Kidney glomerular epithelial cell (primary cell): Measurements from ENCODE around the gene PDE4B.

ENCODE experiments used
- DNase-seq: peaks from one replicate; lab custom pipeline; 2025; lab: John Stamatoyannopoulos, UW

The PDE4B gene

GRCh38 chr1:66265268-66265667 is 472.6 kb downstream of the PDE4B start:
- DNase-seq, result no peak

DNA sequence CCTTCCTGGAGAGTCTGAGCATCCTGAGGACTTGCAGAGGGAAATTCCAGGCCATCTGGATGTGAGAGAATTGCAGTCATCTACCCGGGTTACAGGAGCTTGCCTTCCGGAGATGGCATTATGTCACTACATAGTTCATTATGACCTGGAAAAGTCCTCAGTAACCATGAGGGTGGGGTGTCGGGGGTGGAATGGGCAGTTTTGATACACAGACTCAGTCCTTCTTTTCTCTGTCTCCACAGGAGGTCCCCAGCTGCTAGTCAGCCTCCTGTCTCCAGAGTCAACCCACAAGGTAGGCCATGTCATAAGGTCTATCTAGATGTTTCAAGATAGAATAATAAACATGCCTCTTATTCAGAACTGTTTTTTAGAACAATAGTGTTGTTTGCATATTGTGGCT is 473.1 kb downstream of the PDE4B start:
- no peak for DNase-seq

DNA sequence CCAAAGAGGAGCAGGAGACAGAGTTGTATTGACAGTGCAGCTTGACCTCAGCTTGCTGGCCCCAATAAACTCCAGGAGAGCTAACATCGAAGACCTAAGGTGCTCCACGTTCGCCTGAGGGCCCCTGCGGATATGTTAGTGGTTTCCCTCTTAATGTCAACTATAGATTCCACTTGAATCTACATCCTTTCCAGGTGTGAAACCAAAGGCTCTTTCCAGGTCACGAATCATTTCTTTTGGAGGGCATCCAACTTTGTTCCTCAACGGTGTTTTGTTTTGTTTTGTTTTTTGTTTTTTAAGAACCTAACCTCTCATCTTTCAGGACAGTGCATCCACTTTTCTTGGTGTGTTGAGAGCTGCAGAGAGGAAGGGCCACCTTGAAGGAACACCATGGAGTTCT is 473.7 kb downstream of the PDE4B start:
- no peak for DNase-seq

- no peak for DNase-seq
Measured at GRCh38 chr1:66266756-66267155, 474.1 kb downstream of the PDE4B start.

DNA sequence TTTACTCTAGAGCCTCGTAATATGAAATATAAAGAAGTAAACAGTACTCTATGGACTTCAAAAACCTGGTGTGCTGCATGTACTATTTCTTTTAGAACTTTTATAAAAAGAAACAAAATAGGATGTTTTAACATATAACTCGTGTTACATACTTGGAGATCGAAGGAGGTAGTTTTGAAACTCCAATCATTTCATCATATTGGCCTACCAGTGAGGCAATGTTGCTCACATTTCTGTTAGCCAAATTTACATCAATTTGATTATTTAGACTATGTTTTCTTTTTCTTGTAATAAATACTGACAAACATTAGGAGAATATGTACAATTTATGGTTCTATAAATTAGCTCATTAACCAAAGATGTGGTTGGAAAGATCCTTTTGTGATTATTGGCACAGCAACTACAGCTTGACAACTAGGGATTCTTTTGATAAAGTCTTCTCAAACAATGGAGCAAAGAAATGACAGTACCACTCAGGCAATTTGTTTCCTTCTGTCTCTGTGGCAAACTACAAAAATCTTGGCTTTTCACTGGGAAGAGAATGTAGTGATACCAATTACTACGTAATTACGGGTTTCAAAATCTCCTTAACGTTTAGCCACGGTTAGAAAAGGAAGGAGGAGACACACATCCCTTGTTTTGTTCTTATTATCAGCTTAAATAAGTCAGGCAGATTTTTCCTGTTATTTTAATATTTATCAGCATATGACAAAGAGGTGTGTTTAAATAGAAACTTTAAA is 474.7 kb downstream of the PDE4B start:
- no peak for DNase-seq

GRCh38 chr1:66269222-66269621 is 476.5 kb downstream of the PDE4B start:
- DNase-seq, result no peak

- no peak for DNase-seq
Measured at GRCh38 chr1:66270119-66270812, 477.6 kb downstream of the PDE4B start.

- DNase-seq, result peak; percentile 95
Measured at GRCh38 chr1:66271216-66271903, 478.7 kb downstream of the PDE4B start.

- no peak for DNase-seq
Measured at GRCh38 chr1:66271904-66272254, 479.2 kb downstream of the PDE4B start.

DNA sequence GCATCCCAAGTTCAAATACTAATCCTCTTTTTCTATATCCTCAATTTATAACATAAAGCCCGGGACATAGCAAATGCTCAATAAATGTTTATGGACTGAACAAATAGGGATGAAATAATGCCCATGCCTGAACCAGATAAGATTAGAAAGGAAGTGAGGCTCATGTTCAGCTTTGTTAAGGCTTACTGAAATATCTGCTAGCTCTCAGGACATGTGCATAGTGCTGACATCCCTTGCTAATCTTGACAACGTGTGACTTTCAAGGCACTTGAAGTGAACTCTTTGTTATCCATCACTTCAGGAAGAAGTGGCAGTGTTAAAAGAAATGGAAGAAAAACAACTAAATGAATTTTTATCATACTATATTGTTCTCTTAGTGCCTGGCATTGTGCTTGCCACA is 481.0 kb downstream of the PDE4B start:
- no peak for DNase-seq

DNA sequence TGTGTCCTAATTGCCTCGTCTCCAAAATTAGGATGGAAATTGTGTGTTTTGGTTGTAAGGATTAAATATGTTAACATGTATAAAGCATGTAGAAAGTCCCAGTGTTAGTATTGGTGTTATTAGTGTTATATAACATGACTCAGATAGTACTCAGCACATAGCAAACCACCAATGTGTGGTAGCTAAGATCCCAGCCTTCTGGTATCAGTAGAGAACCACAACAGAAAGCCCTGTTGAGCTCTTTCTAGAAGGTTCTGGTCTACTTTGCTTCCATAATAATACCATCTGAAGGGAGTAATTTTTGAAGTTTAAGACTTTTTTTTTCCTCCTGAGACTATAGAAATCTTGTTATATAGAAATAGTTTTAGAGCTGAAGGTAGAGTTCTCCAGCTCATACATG is 481.9 kb downstream of the PDE4B start:
- no peak for DNase-seq

- DNase-seq, result no peak
Measured at GRCh38 chr1:66275083-66275482, 482.4 kb downstream of the PDE4B start.

- DNase-seq, result no peak
Measured at GRCh38 chr1:66275601-66276023, 482.9 kb downstream of the PDE4B start.

DNA sequence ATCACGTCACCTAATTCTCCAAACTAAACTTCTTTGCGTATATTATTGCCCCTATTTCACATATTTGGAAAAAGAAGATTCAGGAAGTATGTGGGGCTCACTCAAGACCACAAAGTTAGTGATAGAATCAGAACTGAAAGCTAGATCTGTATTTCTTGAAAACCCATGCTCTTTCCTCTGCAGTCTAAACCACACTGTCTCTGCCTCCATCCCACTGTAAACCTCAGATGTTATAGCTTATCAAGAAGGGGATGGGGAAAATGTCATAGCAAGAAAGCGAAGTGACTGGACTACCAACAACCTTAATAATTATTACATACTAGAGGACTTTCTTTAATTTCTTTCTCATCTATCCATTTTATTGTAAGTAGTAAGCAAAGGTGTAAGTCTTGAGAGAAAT is 483.5 kb downstream of the PDE4B start:
- no peak for DNase-seq

DNA sequence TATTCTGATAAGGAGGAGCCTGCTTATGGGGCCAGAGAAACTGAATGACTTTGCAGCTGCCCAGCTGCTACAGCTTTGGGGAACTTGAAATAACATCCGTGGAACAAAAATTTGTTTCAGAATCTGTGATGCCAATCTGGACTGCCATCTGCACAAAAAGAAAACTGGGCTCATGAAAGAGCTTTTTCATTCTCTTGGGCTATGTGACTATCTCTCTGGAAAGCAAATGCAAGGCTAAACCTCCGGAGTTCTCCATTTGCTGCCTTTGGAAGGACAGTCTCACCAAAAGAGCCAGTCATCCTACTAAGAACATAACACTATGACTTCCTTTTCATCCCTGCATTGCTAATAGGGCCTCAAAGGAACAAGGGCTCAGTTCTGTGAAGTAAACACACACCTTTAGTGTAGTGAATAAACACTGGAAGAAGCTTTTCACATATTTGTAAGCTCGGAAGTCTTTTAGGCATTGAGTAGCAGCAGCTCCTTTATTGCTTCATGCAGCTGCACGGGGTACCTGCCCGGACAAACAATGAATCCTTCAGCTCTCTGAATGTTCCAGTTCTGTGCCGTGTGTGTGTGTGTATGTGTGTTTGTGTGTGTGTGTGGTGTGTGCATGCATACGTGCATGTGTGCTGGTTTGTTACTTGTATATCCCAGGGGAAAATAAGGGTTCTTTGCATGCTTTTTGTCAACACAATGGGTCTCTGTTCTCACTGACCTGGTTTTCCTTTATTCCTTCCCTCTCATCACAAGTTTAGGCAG is 485.7 kb downstream of the PDE4B start:
- no peak for DNase-seq

DNA sequence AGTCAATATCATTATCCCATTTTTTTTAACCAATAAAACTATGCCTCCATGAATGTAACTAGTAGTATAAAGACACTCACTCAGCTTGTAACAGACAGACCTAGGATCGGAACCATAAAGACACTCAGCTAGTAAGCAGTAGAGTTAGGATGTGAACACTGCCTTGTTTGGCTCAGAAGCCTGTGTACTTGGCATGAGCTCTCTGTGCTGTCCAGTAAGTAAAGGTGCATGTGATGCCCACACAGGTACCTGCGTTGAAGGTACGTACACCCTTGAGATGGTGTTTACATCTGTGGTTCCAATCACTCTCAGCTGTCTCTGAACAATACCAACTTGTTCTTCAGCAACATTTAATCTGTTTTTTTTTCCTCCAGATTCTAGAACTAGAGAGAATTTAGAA is 489.1 kb downstream of the PDE4B start:
- no peak for DNase-seq

DNA sequence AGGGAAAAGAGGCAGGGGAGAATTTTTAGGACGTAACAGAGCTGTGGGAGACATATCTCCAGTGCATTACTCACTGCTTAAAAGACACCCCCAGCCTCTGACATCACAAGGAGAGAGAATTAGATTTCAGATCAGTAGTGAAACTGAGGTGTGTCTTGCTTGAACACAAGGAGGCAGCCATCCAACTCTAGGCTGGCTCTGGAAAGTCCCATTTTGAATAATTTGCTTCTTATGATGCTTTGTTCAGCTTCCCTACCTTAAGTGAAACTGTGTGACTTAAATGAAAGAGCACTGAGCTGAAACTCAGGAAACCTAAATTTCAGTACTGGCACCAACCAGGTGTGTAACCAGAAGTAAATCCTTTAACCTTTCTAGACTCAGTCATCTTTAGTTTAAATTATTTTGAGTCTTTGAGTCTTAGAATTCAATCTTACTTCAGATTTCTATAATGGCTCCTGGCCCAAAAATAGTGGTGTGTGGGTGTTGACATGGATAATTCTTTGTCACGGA is 489.7 kb downstream of the PDE4B start:
- DNase-seq, result peak; percentile 65

- DNase-seq, result no peak
Measured at GRCh38 chr1:66282891-66283621, 490.4 kb downstream of the PDE4B start.

DNA sequence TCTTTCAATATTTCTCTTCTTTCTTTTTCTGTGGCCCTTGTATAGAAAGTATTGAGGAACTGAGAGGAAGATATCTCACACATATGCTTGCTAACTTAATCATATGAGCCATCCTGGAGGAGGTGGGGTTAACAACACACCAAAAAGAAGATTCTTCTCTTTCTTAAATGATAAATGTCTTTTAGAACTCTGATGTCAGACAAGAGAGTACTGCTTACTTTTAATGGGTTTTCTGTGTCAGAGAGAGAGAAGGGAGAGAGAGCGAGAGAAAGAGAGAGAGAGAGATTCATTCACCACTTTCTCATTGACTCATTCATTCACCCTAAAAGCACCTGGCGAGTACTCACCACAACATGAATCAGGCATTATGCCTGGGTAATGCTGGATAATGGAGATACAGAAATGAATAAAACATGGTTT is 490.9 kb downstream of the PDE4B start:
- peak; percentile 37 for DNase-seq

GRCh38 chr1:66284746-66285145 is 492.1 kb downstream of the PDE4B start:
- no peak for DNase-seq

GRCh38 chr1:66285618-66286270 is 493.0 kb downstream of the PDE4B start:
- DNase-seq, result no peak
